ENCODE results near the gene MRGPRX3. TPM values are rescaled to one million over a fixed set of nuclear protein-coding genes. Genes with fewer than 3 reads are reported as not detected.

MRGPRX3 gene
- total RNA-seq, 2 donors from 2014 or later: not detected

DNA sequence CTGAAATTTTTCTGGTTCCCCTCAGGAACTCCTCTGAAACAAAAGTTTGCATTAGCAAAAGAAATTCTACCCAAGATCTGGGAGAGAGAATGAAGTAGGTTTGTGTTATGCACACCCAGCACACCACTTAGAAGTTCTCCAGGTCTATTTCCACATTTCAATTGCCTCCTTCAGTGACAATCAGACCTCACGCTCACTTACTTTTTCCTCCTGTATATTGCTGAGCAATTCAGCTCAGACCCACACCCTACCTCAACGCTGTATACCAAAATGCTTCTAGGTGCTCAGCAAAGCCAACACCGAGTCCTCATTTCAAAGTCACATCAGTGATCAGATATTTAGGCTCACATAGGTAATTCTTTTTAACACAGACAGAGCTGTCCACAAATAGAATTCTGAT is 19.2 kb downstream of the MRGPRX3 start:
- no peak overlapping the region for H3K4me3 ChIP-seq
- H3K4me1 ChIP-seq (replicated peaks): no peaks in the 10 kb centered on the region
- 83% methylated on average over 3 of the region's 3 CpGs for WGBS
- H3K27ac ChIP-seq: no peak overlapping the region
- no peak for DNase-seq (ENCODE audit: low spot score)
- TF ChIP-seq POLR2AphosphoS5 (IDR thresholded peaks at IDR 0.05) (no peak), POLR2A (IDR thresholded peaks at IDR 0.05) (no peak)
- TF ChIP-seq, protein P1, sequence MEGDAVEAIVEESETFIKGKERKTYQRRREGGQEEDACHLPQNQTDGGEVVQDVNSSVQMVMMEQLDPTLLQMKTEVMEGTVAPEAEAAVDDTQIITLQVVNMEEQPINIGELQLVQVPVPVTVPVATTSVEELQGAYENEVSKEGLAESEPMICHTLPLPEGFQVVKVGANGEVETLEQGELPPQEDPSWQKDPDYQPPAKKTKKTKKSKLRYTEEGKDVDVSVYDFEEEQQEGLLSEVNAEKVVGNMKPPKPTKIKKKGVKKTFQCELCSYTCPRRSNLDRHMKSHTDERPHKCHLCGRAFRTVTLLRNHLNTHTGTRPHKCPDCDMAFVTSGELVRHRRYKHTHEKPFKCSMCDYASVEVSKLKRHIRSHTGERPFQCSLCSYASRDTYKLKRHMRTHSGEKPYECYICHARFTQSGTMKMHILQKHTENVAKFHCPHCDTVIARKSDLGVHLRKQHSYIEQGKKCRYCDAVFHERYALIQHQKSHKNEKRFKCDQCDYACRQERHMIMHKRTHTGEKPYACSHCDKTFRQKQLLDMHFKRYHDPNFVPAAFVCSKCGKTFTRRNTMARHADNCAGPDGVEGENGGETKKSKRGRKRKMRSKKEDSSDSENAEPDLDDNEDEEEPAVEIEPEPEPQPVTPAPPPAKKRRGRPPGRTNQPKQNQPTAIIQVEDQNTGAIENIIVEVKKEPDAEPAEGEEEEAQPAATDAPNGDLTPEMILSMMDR (IDR thresholded peaks at IDR 0.05): no peak
- intact Hi-C loops (cut with DNase I): no loop called here
- H3K36me3 ChIP-seq: no peaks in the 10 kb centered on the region
- H3K9me3 ChIP-seq: no peaks in the 10 kb centered on the region
- H3K27me3 ChIP-seq (replicated peaks; ENCODE audit: insufficient read depth): no peaks in the 10 kb centered on the region

GRCh38 chr11:18168372-18168771 is 36.0 kb downstream of the MRGPRX3 start:
- WGBS: 32% methylated on average over 1 of the region's 1 CpG
- intact Hi-C loops (cut with DNase I): no loop called here
- TF ChIP-seq, protein P1 (IDR thresholded peaks at IDR 0.05): no peak
- TF ChIP-seq POLR2A (IDR thresholded peaks at IDR 0.05) (no peak), POLR2AphosphoS5 (IDR thresholded peaks at IDR 0.05) (no peak)

GRCh38 chr11:18171377-18172000 is 39.1 kb downstream of the MRGPRX3 start:
- Histone ChIP-seq H3K27ac (no peak overlapping the region), H3K36me3 (no peaks in the 10 kb centered on the region), H3K4me3 (no peak overlapping the region), H3K9me3 (no peaks in the 10 kb centered on the region), H3K27me3 (replicated peaks; ENCODE audit: insufficient read depth) (no peaks in the 10 kb centered on the region), H3K4me1 (replicated peaks) (no peaks in the 10 kb centered on the region)
- WGBS: 64% methylated on average over 4 of the region's 4 CpGs
- no peak for DNase-seq (ENCODE audit: low spot score)
- intact Hi-C loops (cut with DNase I): no loop called here
- TF ChIP-seq POLR2A (IDR thresholded peaks at IDR 0.05): no peak
- TF ChIP-seq, protein P1 (IDR thresholded peaks at IDR 0.05): peak in 1 of 4 experiments; percentile 16

More at GRCh38 chr11:18168372-18168771, 36.0 kb downstream of the MRGPRX3 start:
- no peaks in the 10 kb centered on the region for H3K36me3 ChIP-seq
- DNase-seq (ENCODE audit: low spot score): no peak
- H3K4me3 ChIP-seq: no peak overlapping the region
- no peaks in the 10 kb centered on the region for H3K4me1 ChIP-seq (replicated peaks)
- H3K27me3 ChIP-seq (replicated peaks; ENCODE audit: insufficient read depth): no peaks in the 10 kb centered on the region
- H3K9me3 ChIP-seq: no peaks in the 10 kb centered on the region
- no peak overlapping the region for H3K27ac ChIP-seq

GRCh38 chr11:18172666-18173065 is 40.3 kb downstream of the MRGPRX3 start, which contains the start of gene MRGPRX4:
Gene MRGPRX4 (plus strand): TSS chr11:18172837. CDS start chr11:18173257, 420 bp downstream.
- TF ChIP-seq POLR2AphosphoS5 (IDR thresholded peaks at IDR 0.05): no peak
- TF ChIP-seq, protein P1 (IDR thresholded peaks at IDR 0.05): no peak
- no peak for TF ChIP-seq POLR2A (IDR thresholded peaks at IDR 0.05)
- 87% methylated on average over 3 of the region's 3 CpGs for WGBS
- intact Hi-C loops (cut with DNase I): no loop called here
- Histone ChIP-seq H3K4me1 (replicated peaks) (no peaks in the 10 kb centered on the region), H3K27ac (no peak within 1 kb of the TSS), H3K4me3 (no peak within 1 kb of the TSS), H3K27me3 (replicated peaks; ENCODE audit: insufficient read depth) (no peaks in the 10 kb centered on the region), H3K36me3 (no peaks in the 10 kb centered on the region), H3K9me3 (no peaks in the 10 kb centered on the region)
- DNase-seq (ENCODE audit: low spot score): no peak

DNA sequence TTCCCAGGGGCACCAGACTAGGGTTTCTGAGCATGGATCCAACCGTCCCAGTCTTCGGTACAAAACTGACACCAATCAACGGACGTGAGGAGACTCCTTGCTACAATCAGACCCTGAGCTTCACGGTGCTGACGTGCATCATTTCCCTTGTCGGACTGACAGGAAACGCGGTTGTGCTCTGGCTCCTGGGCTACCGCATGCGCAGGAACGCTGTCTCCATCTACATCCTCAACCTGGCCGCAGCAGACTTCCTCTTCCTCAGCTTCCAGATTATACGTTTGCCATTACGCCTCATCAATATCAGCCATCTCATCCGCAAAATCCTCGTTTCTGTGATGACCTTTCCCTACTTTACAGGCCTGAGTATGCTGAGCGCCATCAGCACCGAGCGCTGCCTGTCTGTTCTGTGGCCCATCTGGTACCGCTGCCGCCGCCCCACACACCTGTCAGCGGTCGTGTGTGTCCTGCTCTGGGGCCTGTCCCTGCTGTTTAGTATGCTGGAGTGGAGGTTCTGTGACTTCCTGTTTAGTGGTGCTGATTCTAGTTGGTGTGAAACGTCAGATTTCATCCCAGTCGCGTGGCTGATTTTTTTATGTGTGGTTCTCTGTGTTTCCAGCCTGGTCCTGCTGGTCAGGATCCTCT is 41.0 kb downstream of the MRGPRX3 start:
- Histone ChIP-seq H3K36me3 (no peaks in the 10 kb centered on the region), H3K27me3 (replicated peaks; ENCODE audit: insufficient read depth) (no peaks in the 10 kb centered on the region), H3K9me3 (no peaks in the 10 kb centered on the region), H3K4me3 (no peak overlapping the region), H3K4me1 (replicated peaks) (no peaks in the 10 kb centered on the region), H3K27ac (no peak overlapping the region)
- TF ChIP-seq, protein P1 (IDR thresholded peaks at IDR 0.05): no peak
- no peak for TF ChIP-seq POLR2A (IDR thresholded peaks at IDR 0.05)
- TF ChIP-seq POLR2AphosphoS5 (IDR thresholded peaks at IDR 0.05): no peak
- DNase-seq (ENCODE audit: low spot score): no peak
- intact Hi-C loops (cut with DNase I): no loop called here
- WGBS: 87% methylated on average over 28 of the region's 28 CpGs

All from prostate gland (tissue), 2 donors.